B cell (primary cell): ENCODE results near the gene IDH2. TPM values are rescaled to one million over a fixed set of nuclear protein-coding genes. Genes with fewer than 3 reads are reported as not detected.

Experiments
- ATAC-seq: fragments of 200-7000 bp; cut with Tn5 transposase; one replicate; pipeline ENCODE4 v1.10.0; 2021; ENCODE audit warnings: low read depth, mild to moderate bottlenecking, moderate number of reproducible peaks, moderate library complexity
- CTCF ChIA-PET: fragments of 350-600 bp; sonication (Branson Sonifier 250); formaldehyde crosslinking; loops from one replicate; lab custom pipeline; 2021; ENCODE audit warnings: antibody characterized with exemption, inconsistent platforms; lab: Charles Lee
- POLR2A ChIA-PET: fragments of 350-600 bp; sonication (Branson Sonifier 250); formaldehyde crosslinking; loops from one replicate; lab custom pipeline; 2021; ENCODE audit warnings: antibody characterized with exemption; lab: Charles Lee
- DNase-seq: peaks from one replicate; pipeline ENCODE4 v3.0.0; 2013
- H2AFZ ChIP-seq: 2 replicates; pipeline ENCODE4 v1.6.1; 2012; ENCODE audit warnings: mild to moderate bottlenecking, low read depth, low read length; ENCODE audit not compliant: insufficient read depth, poor library complexity, severe bottlenecking
- H3K27ac ChIP-seq, 2 donors: 1 replicate in 1 of 2; 2 replicates in 1 of 2; pipeline ENCODE4 v1.5.1; 2012 to 2013; ENCODE audit warnings: low read length in 2 of 2, mild to moderate bottlenecking in 2 of 2, moderate library complexity in 1 of 2
- H3K27me3 ChIP-seq, 4 experiments: fragments of 200-600 bp in 1 of 4; sonication (generic) in 1 of 4; replicated peaks in 1 of 4; 1 replicate in 2 of 4; 2 replicates in 2 of 4; pipeline versions ENCODE4 v1.6.1 to v1.7.0; 2013 to 2016; ENCODE audit warnings: low read length in 3 of 4, mild to moderate bottlenecking in 2 of 4, mixed read lengths in 1 of 4, moderate library complexity in 1 of 4; ENCODE audit not compliant: insufficient read depth in 4 of 4, control insufficient read depth in 3 of 4; ENCODE audit errors: control extremely low read depth in 1 of 4
- H3K36me3 ChIP-seq, 2 experiments: replicated peaks in 1 of 2; 1 replicate in 1 of 2; 2 replicates in 1 of 2; pipeline versions ENCODE4 v1.6.1 to v1.7.1; 2013; ENCODE audit warnings: low read length in 1 of 2; ENCODE audit not compliant: insufficient read depth in 2 of 2, control insufficient read depth in 1 of 2; ENCODE audit errors: control extremely low read depth in 1 of 2, extremely low read depth in 1 of 2
- H3K4me1 ChIP-seq, 2 donors: fragments of 200-600 bp in 1 of 2; sonication (generic) in 1 of 2; 1 replicate in 1 of 2; 2 replicates in 1 of 2; pipeline versions ENCODE4 v1.5.1 to v1.6.1; 2013 to 2017; ENCODE audit warnings: low read length in 2 of 2; ENCODE audit not compliant: control insufficient read depth in 2 of 2, insufficient read depth in 2 of 2
- H3K4me2 ChIP-seq: replicated peaks from 2 replicates; pipeline ENCODE3; 2012; ENCODE audit warnings: mild to moderate bottlenecking, low read depth, low read length; ENCODE audit not compliant: poor library complexity, severe bottlenecking
- H3K4me3 ChIP-seq, 5 experiments: fragments of 200-600 bp in 1 of 5; sonication (generic) in 1 of 5; 1 replicate in 3 of 5; 2 replicates in 2 of 5; pipeline versions ENCODE4 v1.5.1 to v1.7.0; 2011 to 2016; ENCODE audit warnings: low read length in 4 of 5, mild to moderate bottlenecking in 4 of 5, low read depth in 2 of 5, control low read depth in 1 of 5, moderate library complexity in 1 of 5; ENCODE audit not compliant: insufficient read depth in 1 of 5; ENCODE audit errors: control extremely low read depth in 1 of 5, extremely low read depth in 1 of 5
- H3K79me2 ChIP-seq: fragments of 200-600 bp; sonication (generic); one replicate; pipeline ENCODE4 v1.6.0; 2016; ENCODE audit warnings: low read length; ENCODE audit not compliant: control insufficient read depth, insufficient read depth
- H3K9ac ChIP-seq: fragments of 200-600 bp; sonication (generic); 2 replicates; pipeline ENCODE4 v1.6.1; 2017; ENCODE audit warnings: mild to moderate bottlenecking, low read length, moderate library complexity
- H3K9me3 ChIP-seq, 3 donors: one replicate each; pipeline versions ENCODE4 v1.6.1 to v1.7.1; 2013; ENCODE audit warnings: low read length in 2 of 3; ENCODE audit not compliant: control insufficient read depth in 2 of 3, insufficient read depth in 1 of 3; ENCODE audit errors: control extremely low read depth in 1 of 3
- H4K20me1 ChIP-seq: 2 replicates; pipeline ENCODE4 v1.6.0; 2012; ENCODE audit warnings: mild to moderate bottlenecking, low read length; ENCODE audit not compliant: insufficient read depth, control insufficient read depth, poor library complexity, severe bottlenecking
- H3K27ac Mint-ChIP-seq: one replicate; pipeline ENCODE4 v1.8.0; 2021; ENCODE audit warnings: mixed read lengths
- H3K27me3 Mint-ChIP-seq: one replicate; pipeline ENCODE4 v1.8.0; 2021; ENCODE audit warnings: mixed read lengths
- H3K4me1 Mint-ChIP-seq: one replicate; pipeline ENCODE4 v1.8.0; 2021; ENCODE audit warnings: mixed read lengths
- H3K4me3 Mint-ChIP-seq: one replicate; pipeline ENCODE4 v1.8.0; 2021; ENCODE audit warnings: mixed read lengths
- H3K9me3 Mint-ChIP-seq: one replicate; pipeline ENCODE4 v1.8.0; 2022; ENCODE audit warnings: mixed read lengths; ENCODE audit not compliant: insufficient read depth
- CTCF ChIP-seq: fragments of 200-600 bp; IDR thresholded peaks from one replicate; pipeline ENCODE4 v1.8.0; 2022; ENCODE audit warnings: antibody characterized with exemption, mild to moderate bottlenecking
- EZH2 ChIP-seq: IDR thresholded peaks from 2 replicates; pipeline ENCODE4 v1.6.1; 2012; ENCODE audit warnings: borderline replicate concordance, low read depth, mild to moderate bottlenecking, moderate library complexity, low read length; ENCODE audit not compliant: insufficient read depth, poor library complexity, severe bottlenecking
- WGBS: methylation state at CpG from one replicate; pipeline ENCODE4 v1.1.5; 2013; ENCODE audit warnings: missing lambda C conversion rate; ENCODE audit not compliant: insufficient coverage; 5-methylcytosine and 5-hydroxymethylcytosine counted together
- intact Hi-C: fragments of 100-400 bp; cut with micrococcal nuclease; formaldehyde crosslinking; loops from one replicate; pipeline ENCODE4 v1.10.0; 2022
- polyA plus RNA-seq: library from polyadenylated mRNA; depleted of rRNA; stranded (reverse); fragments of >200 nt; gene quantifications from 2 replicates; pipeline ENCODE4 v1.2.3, GENCODE V29; 2012
- total RNA-seq, 2 donors: library from RNA; stranded (reverse); fragments of 120-200 nt in 1 of 2; gene quantifications; 1 replicate in 1 of 2; 2 replicates in 1 of 2; pipeline versions ENCODE4 v1.2.3 to v1.2.4, GENCODE V29; 2013 to 2022

Gene IDH2
- total and polyA plus RNA-seq, 2 donors (not counting 1 experiment from before 2014, with no cell fraction given): 30.7 to 35.8 TPM

GRCh38 chr15:90039996-90040395 is 62.3 kb downstream of the IDH2 start:
- Histone ChIP-seq H3K4me2 (no peak overlapping the region), H3K9ac (no peak overlapping the region)
- H3K9me3 Mint-ChIP-seq: no peaks in the 10 kb centered on the region

More at GRCh38 chr15:90039996-90040395, 62.3 kb downstream of the IDH2 start:
- Histone ChIP-seq H3K9me3 (no peaks in the 10 kb centered on the region), H3K4me1 (peaks cover 26 to 39% of the 10 kb centered on the region in 2 donors), H3K36me3 (no peaks in the 10 kb centered on the region), H2AFZ (no peak overlapping the region), H3K27ac (no peak overlapping the region), H4K20me1 (peaks cover 6% of the 10 kb centered on the region), H3K27me3 (no peaks in the 10 kb centered on the region), H3K4me3 (no peak overlapping the region), H3K79me2 (peaks cover 95% of the 10 kb centered on the region)
- ATAC-seq: no peak
- no peak overlapping the region for H3K4me3 Mint-ChIP-seq
- intact Hi-C loops: loop anchor here (2.0 to 5.0 kb wide), 2 partner anchors 19 to 38 kb away; partner anchors contain the start of gene ZNF710
- H3K4me1 Mint-ChIP-seq: peaks cover 62% of the 10 kb centered on the region
- CTCF ChIA-PET: interaction anchor here (1.4 kb wide), 1 partner anchor 32 kb away, joined by 3 read pairs; no protein-coding TSS in a partner anchor
- TF ChIP-seq EZH2: no peak
- TF ChIP-seq CTCF: no peak
- POLR2A ChIA-PET: no interaction called here
- H3K27me3 Mint-ChIP-seq: no peaks in the 10 kb centered on the region
- H3K27ac Mint-ChIP-seq: peak overlapping the region; percentile 53
- 78% methylated on average over 3 of the region's 5 CpGs for WGBS
- no peak for DNase-seq
